ENCODE data around the gene FAM135A.

DNA sequence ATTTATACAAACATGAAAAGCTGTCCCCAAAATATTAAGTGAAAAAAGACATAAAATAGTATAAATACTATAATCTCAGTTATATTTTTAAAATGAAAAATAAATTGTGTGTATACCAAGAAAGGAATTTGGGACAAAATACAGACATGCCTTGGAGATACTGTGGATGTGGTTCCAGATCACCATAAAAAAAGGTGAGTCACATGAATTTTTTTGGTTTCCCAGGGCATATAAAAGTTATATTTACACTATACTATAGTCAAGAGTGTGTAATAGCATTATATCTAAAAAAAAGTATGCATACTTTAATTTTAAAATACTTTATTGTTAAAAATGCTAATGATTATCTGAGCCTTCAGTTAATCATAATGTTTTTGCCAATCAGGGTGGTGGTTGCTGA, 136.0 kb downstream of the FAM135A start:
- TF ChIP-seq, protein P1, sequence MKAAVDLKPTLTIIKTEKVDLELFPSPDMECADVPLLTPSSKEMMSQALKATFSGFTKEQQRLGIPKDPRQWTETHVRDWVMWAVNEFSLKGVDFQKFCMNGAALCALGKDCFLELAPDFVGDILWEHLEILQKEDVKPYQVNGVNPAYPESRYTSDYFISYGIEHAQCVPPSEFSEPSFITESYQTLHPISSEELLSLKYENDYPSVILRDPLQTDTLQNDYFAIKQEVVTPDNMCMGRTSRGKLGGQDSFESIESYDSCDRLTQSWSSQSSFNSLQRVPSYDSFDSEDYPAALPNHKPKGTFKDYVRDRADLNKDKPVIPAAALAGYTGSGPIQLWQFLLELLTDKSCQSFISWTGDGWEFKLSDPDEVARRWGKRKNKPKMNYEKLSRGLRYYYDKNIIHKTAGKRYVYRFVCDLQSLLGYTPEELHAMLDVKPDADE (IDR thresholded peaks at IDR 0.05), result no peak
- TF ChIP-seq, protein P2, sequence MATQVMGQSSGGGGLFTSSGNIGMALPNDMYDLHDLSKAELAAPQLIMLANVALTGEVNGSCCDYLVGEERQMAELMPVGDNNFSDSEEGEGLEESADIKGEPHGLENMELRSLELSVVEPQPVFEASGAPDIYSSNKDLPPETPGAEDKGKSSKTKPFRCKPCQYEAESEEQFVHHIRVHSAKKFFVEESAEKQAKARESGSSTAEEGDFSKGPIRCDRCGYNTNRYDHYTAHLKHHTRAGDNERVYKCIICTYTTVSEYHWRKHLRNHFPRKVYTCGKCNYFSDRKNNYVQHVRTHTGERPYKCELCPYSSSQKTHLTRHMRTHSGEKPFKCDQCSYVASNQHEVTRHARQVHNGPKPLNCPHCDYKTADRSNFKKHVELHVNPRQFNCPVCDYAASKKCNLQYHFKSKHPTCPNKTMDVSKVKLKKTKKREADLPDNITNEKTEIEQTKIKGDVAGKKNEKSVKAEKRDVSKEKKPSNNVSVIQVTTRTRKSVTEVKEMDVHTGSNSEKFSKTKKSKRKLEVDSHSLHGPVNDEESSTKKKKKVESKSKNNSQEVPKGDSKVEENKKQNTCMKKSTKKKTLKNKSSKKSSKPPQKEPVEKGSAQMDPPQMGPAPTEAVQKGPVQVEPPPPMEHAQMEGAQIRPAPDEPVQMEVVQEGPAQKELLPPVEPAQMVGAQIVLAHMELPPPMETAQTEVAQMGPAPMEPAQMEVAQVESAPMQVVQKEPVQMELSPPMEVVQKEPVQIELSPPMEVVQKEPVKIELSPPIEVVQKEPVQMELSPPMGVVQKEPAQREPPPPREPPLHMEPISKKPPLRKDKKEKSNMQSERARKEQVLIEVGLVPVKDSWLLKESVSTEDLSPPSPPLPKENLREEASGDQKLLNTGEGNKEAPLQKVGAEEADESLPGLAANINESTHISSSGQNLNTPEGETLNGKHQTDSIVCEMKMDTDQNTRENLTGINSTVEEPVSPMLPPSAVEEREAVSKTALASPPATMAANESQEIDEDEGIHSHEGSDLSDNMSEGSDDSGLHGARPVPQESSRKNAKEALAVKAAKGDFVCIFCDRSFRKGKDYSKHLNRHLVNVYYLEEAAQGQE (IDR thresholded peaks at IDR 0.05; ENCODE audit: unreplicated experiment), result no peak
- TF ChIP-seq EZH2phosphoT487 (IDR thresholded peaks at IDR 0.05; ENCODE audit: unreplicated experiment) (no peak), POLR2AphosphoS5 (IDR thresholded peaks at IDR 0.05; ENCODE audit: low read depth) (no peak), EZH2 (IDR thresholded peaks at IDR 0.05; ENCODE audit: low read depth, unreplicated experiment) (no peak), JUNB (IDR thresholded peaks at IDR 0.05; ENCODE audit: unreplicated experiment) (no peak), NANOG (IDR thresholded peaks at IDR 0.05; ENCODE audit: borderline replicate concordance) (no peak), CREB1 (CRISPR knock-in tag; IDR thresholded peaks at IDR 0.05; ENCODE audit: low read depth) (no peak), ZNF114 (CRISPR knock-in tag; IDR thresholded peaks at IDR 0.05) (no peak)
- TF ChIP-seq, protein P3, sequence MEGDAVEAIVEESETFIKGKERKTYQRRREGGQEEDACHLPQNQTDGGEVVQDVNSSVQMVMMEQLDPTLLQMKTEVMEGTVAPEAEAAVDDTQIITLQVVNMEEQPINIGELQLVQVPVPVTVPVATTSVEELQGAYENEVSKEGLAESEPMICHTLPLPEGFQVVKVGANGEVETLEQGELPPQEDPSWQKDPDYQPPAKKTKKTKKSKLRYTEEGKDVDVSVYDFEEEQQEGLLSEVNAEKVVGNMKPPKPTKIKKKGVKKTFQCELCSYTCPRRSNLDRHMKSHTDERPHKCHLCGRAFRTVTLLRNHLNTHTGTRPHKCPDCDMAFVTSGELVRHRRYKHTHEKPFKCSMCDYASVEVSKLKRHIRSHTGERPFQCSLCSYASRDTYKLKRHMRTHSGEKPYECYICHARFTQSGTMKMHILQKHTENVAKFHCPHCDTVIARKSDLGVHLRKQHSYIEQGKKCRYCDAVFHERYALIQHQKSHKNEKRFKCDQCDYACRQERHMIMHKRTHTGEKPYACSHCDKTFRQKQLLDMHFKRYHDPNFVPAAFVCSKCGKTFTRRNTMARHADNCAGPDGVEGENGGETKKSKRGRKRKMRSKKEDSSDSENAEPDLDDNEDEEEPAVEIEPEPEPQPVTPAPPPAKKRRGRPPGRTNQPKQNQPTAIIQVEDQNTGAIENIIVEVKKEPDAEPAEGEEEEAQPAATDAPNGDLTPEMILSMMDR (conservative IDR thresholded peaks at IDR 0.05; ENCODE audit: low read depth in 2 of 2), result no peak
